Right atrium auricular region (tissue), 2 donors: Measurements from ENCODE around the gene ATOH7. TPM values are rescaled to one million over a fixed set of nuclear protein-coding genes. Genes with fewer than 3 reads are reported as not detected.
A peak's percentile ranks its signal among the peaks of the same experiment; 100 is the strongest.
"Not testable (repeated sequence)": the region's sequence is repeated elsewhere in the genome, so short reads cannot be mapped to it uniquely, and the experiment has no call there.

Experiments used
- DNase-seq: peaks from one replicate; pipeline ENCODE4 v3.0.0-alpha.2; 2019; ENCODE audit warnings: low spot score
- H3K27ac ChIP-seq, 2 donors: fragments of 200-600 bp; sonication (generic); 1 replicate in 1 of 2; 2 replicates in 1 of 2; pipeline ENCODE4 v1.5.1; 2016 to 2019
- H3K27me3 ChIP-seq, 2 donors: fragments of 200-600 bp; sonication (generic); one replicate each; pipeline versions ENCODE4 v1.5.1 to v1.6.0; 2017 to 2019
- H3K36me3 ChIP-seq: fragments of 200-600 bp; sonication (generic); one replicate; pipeline ENCODE4 v1.5.1; 2016
- H3K4me1 ChIP-seq, 2 donors: fragments of 200-600 bp; sonication (generic); one replicate each; pipeline versions ENCODE4 v1.5.1 to v1.6.0; 2017 to 2019
- H3K4me3 ChIP-seq, 2 donors: fragments of 200-600 bp; sonication (generic); 1 replicate in 1 of 2; 2 replicates in 1 of 2; pipeline ENCODE4 v1.5.1; 2017 to 2019; ENCODE audit warnings: mild to moderate bottlenecking in 1 of 2, moderate library complexity in 1 of 2
- H3K9me3 ChIP-seq, 2 donors: fragments of 200-600 bp; sonication (generic); one replicate each; pipeline ENCODE4 v1.5.1; 2019
- CTCF ChIP-seq, 2 donors: fragments of 200-600 bp; sonication (generic); IDR thresholded peaks; one replicate each; pipeline ENCODE4 v1.5.1; 2019; ENCODE audit warnings: antibody characterized with exemption in 2 of 2
- total RNA-seq, 2 donors: library from RNA; depleted of rRNA; stranded (reverse); fragments of >200 nt; gene quantifications; one replicate each; pipeline ENCODE4 v1.1.0, GENCODE V29; 2016

ATOH7 gene
- not detected for total RNA-seq

DNA sequence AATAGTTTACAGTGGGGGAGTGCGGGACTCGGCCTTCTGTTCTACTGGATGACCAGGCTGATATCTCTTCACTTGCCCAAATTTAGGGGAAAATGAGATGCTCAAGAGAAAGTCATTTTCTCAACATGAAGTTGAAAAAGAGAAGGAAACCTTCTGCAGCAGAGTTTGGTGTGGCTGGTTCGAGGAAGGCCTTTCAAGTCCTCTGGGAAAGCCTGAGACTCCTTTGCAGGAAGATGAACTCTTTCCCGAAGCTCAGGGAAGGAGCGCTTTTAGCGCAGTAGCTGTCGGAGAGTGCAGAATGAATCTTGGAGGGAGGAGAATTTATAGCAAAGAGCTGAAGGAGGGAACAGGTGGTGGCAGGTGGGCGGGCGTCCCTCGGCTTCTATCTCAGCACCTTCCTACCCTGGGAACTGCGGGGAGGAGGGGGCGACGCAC is at the start of gene ATOH7:
Gene ATOH7 (minus strand): TSS at position 297 of the 435 bp plus-strand sequence. CDS start 436 bp downstream, outside the sequence.
- Histone ChIP-seq H3K9me3 (no peaks in the 10 kb centered on the region), H3K36me3 (no peaks in the 10 kb centered on the region), H3K27ac (peak within 1 kb of the TSS; percentile 36 to 62), H3K4me1 (peaks cover 0 to 6% of the 10 kb centered on the region in 2 donors), H3K4me3 (peak within 1 kb of the TSS; percentile 47 to 54), H3K27me3 (no peaks in the 10 kb centered on the region)
- DNase-seq, result no peak
- no peak for TF ChIP-seq CTCF (IDR thresholded peaks at IDR 0.05)

GRCh38 chr10:68280758-68281157 is 48.8 kb upstream of the ATOH7 start:
- H3K4me3 ChIP-seq, result no peak overlapping the region
- no peaks in the 10 kb centered on the region for H3K27me3 ChIP-seq
- no peaks in the 10 kb centered on the region for H3K9me3 ChIP-seq
- DNase-seq, result no peak
- H3K4me1 ChIP-seq, result no peaks in the 10 kb centered on the region
- no peak for TF ChIP-seq CTCF (IDR thresholded peaks at IDR 0.05)
- H3K36me3 ChIP-seq, result no peaks in the 10 kb centered on the region
- H3K27ac ChIP-seq, result no peak overlapping the region

- DNase-seq, H3K9me3 ChIP-seq, H3K4me1 ChIP-seq, H3K4me3 ChIP-seq, H3K27ac ChIP-seq, H3K36me3 ChIP-seq, H3K27me3 ChIP-seq: not testable (repeated sequence)
These were observed 47.2 kb upstream of the ATOH7 start for GRCh38 chr10:68278906-68279753.

- not testable (repeated sequence) for DNase-seq, H3K36me3 ChIP-seq, H3K4me3 ChIP-seq, H3K4me1 ChIP-seq, H3K9me3 ChIP-seq, H3K27me3 ChIP-seq, H3K27ac ChIP-seq
These were observed 45.9 kb upstream of the ATOH7 start for GRCh38 chr10:68277814-68278213.

DNA sequence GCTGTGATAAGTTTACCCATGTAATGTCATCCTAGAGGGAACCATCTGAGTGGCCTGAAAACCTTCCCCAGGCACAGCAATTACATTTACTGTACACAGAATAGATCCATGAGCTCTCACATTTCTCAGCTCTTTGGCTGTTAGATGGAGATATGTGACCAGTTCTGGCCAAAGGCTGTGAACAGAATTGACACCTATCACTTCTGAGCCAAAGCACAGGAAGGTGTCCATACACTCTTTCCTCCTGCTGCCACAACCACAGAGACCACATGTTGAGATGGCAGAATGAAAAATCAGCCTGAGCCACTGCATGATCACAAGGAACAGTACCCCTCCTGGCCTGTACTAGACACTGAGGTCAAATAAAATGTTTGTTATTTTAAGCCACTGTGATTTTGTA is 44.3 kb upstream of the ATOH7 start:
- Histone ChIP-seq H3K27me3 (no peaks in the 10 kb centered on the region), H3K4me1 (no peaks in the 10 kb centered on the region), H3K36me3 (no peaks in the 10 kb centered on the region), H3K4me3 (no peak overlapping the region), H3K27ac (no peak overlapping the region), H3K9me3 (no peaks in the 10 kb centered on the region)
- no peak for DNase-seq
- TF ChIP-seq CTCF (IDR thresholded peaks at IDR 0.05), result no peak

DNA sequence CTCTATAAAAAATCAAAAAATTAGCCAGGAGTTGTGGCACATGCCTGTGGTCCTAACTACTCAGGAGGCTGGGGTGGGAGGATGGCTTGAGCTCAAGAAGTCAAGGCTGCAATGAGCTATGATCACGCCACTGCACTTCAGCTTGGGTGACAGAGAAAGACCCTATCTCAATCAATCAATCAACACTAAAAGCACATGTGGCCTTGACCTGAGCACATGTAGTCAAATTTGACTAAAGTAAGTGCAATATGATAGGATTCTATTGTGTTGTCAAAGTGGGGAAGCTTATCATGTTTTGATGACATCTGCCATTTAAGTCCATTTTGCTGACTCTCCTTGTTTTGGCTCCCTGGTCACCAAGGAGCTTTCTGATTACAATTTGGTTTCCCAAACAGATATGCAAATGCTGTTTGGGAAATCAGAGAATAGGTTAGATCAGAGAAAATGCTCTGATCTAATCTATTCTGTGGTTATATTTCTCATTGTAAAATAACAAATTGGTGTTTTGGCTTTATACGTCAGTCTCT is 43.8 kb upstream of the ATOH7 start:
- no peak overlapping the region for H3K4me3 ChIP-seq
- no peaks in the 10 kb centered on the region for H3K27me3 ChIP-seq
- no peak overlapping the region for H3K27ac ChIP-seq
- DNase-seq, result no peak
- no peak for TF ChIP-seq CTCF (IDR thresholded peaks at IDR 0.05)
- no peaks in the 10 kb centered on the region for H3K36me3 ChIP-seq
- no peaks in the 10 kb centered on the region for H3K9me3 ChIP-seq
- H3K4me1 ChIP-seq, result no peaks in the 10 kb centered on the region
